ENCODE results near the gene B4GALT5. TPM values are rescaled to one million over a fixed set of nuclear protein-coding genes. Genes with fewer than 3 reads are reported as not detected.

The B4GALT5 gene
- total RNA-seq, 2 experiments from 2014 or later: 28.1 to 30.9 TPM

- DNase-seq: no peak
- ATAC-seq: no peak
- Mint-ChIP-seq H3K27ac (peak overlapping the region; percentile 11), H3K4me1 (peaks cover 51% of the 10 kb centered on the region), H3K4me3 (no peak overlapping the region), H3K36me3 (peaks cover 36% of the 10 kb centered on the region), H3K9me3 (ENCODE audit: low read depth) (no peaks in the 10 kb centered on the region), H3K27me3 (no peaks in the 10 kb centered on the region)
- CTCF ChIA-PET: interaction anchor here (0.7 to 14.7 kb wide), 7 partner anchors 9 to 115 kb away, joined by 3 to 559 read pairs (median 3); no protein-coding TSS in a partner anchor
These were observed 111.1 kb downstream of the B4GALT5 start for GRCh38 chr20:49602345-49603208.

GRCh38 chr20:49601153-49601924 lies 112.3 kb downstream of the B4GALT5 start:
- peak overlapping the region; percentile 60 for H3K27ac Mint-ChIP-seq
- DNase-seq (no peak), ATAC-seq (no peak)
- peaks cover 42% of the 10 kb centered on the region for H3K36me3 Mint-ChIP-seq
- H3K9me3 Mint-ChIP-seq (ENCODE audit: low read depth): peaks cover 2% of the 10 kb centered on the region
- H3K4me3 Mint-ChIP-seq: no peak overlapping the region
- H3K27me3 Mint-ChIP-seq: no peaks in the 10 kb centered on the region
- H3K4me1 Mint-ChIP-seq: peaks cover 58% of the 10 kb centered on the region
- CTCF ChIA-PET: interaction anchor here (1.2 to 14.7 kb wide), 3 partner anchors 10 to 116 kb away, joined by 3 to 559 read pairs (median 13); no protein-coding TSS in a partner anchor

GRCh38 chr20:49599746-49600113 lies 113.9 kb downstream of the B4GALT5 start:
- ATAC-seq (no peak), DNase-seq (no peak)
- no peak overlapping the region for H3K4me3 Mint-ChIP-seq
- H3K9me3 Mint-ChIP-seq (ENCODE audit: low read depth): peaks cover 2% of the 10 kb centered on the region
- H3K27me3 Mint-ChIP-seq: no peaks in the 10 kb centered on the region
- H3K27ac Mint-ChIP-seq: peak overlapping the region; percentile 44
- H3K4me1 Mint-ChIP-seq: peaks cover 64% of the 10 kb centered on the region
- CTCF ChIA-PET: interaction anchor here (2.9 to 14.7 kb wide), 3 partner anchors 9 to 57 kb away, joined by 13 to 559 read pairs (median 90); no protein-coding TSS in a partner anchor
- peaks cover 51% of the 10 kb centered on the region for H3K36me3 Mint-ChIP-seq

GRCh38 chr20:49597825-49598395 lies 115.8 kb downstream of the B4GALT5 start:
- CTCF ChIA-PET: interaction anchor here (6.8 to 7.7 kb wide), 2 partner anchors 11 to 58 kb away, joined by 90 to 141 read pairs; no protein-coding TSS in a partner anchor
- Mint-ChIP-seq H3K27ac (peak overlapping the region; percentile 86), H3K36me3 (peaks cover 49% of the 10 kb centered on the region), H3K27me3 (no peaks in the 10 kb centered on the region), H3K9me3 (ENCODE audit: low read depth) (peaks cover 2% of the 10 kb centered on the region), H3K4me3 (no peak overlapping the region), H3K4me1 (peaks cover 72% of the 10 kb centered on the region)
- ATAC-seq: no peak
- no peak for DNase-seq

- H3K4me1 Mint-ChIP-seq: peaks cover 85% of the 10 kb centered on the region
- no peaks in the 10 kb centered on the region for H3K27me3 Mint-ChIP-seq
- H3K27ac Mint-ChIP-seq: peak overlapping the region; percentile 99
- H3K4me3 Mint-ChIP-seq: peak overlapping the region; percentile 94
- peaks cover 2% of the 10 kb centered on the region for H3K9me3 Mint-ChIP-seq (ENCODE audit: low read depth)
- peak; percentile 59 for ATAC-seq
- peaks cover 47% of the 10 kb centered on the region for H3K36me3 Mint-ChIP-seq
- CTCF ChIA-PET: interaction anchor here (0.7 to 7.7 kb wide), 10 partner anchors 12 to 275 kb away, joined by 3 to 141 read pairs (median 6); no protein-coding TSS in a partner anchor
- peak; percentile 92 for DNase-seq
These were observed 117.7 kb downstream of the B4GALT5 start for GRCh38 chr20:49595811-49596561.

GRCh38 chr20:49595346-49595745 lies 118.3 kb downstream of the B4GALT5 start:
- peak overlapping the region; percentile 94 for H3K4me3 Mint-ChIP-seq

GRCh38 chr20:49594931-49595315 lies 118.8 kb downstream of the B4GALT5 start:
- no peak for DNase-seq
- H3K9me3 Mint-ChIP-seq (ENCODE audit: low read depth): peaks cover 2% of the 10 kb centered on the region
- H3K27ac Mint-ChIP-seq: peak overlapping the region; percentile 99
- H3K27me3 Mint-ChIP-seq: no peaks in the 10 kb centered on the region
- peak overlapping the region; percentile 94 for H3K4me3 Mint-ChIP-seq
- ATAC-seq: peak; percentile 2
- CTCF ChIA-PET: interaction anchor here (1.2 to 7.7 kb wide), 10 partner anchors 9 to 61 kb away, joined by 3 to 141 read pairs (median 6); no protein-coding TSS in a partner anchor
- peaks cover 88% of the 10 kb centered on the region for H3K4me1 Mint-ChIP-seq
- H3K36me3 Mint-ChIP-seq: peaks cover 50% of the 10 kb centered on the region

More at GRCh38 chr20:49595346-49595745, 118.3 kb downstream of the B4GALT5 start:
- H3K36me3 Mint-ChIP-seq: peaks cover 46% of the 10 kb centered on the region
- peaks cover 2% of the 10 kb centered on the region for H3K9me3 Mint-ChIP-seq (ENCODE audit: low read depth)
- peaks cover 87% of the 10 kb centered on the region for H3K4me1 Mint-ChIP-seq
- H3K27me3 Mint-ChIP-seq: no peaks in the 10 kb centered on the region
- DNase-seq (no peak), ATAC-seq (no peak)
- CTCF ChIA-PET: interaction anchor here (0.7 to 7.7 kb wide), 8 partner anchors 13 to 275 kb away, joined by 3 to 141 read pairs (median 6); no protein-coding TSS in a partner anchor
- H3K27ac Mint-ChIP-seq: peak overlapping the region; percentile 99

GRCh38 chr20:49594143-49594930 lies 119.3 kb downstream of the B4GALT5 start:
- ATAC-seq: peak; percentile 66
- Mint-ChIP-seq H3K9me3 (ENCODE audit: low read depth) (peaks cover 2% of the 10 kb centered on the region), H3K4me1 (peaks cover 88% of the 10 kb centered on the region), H3K36me3 (peaks cover 53% of the 10 kb centered on the region), H3K4me3 (peak overlapping the region; percentile 94), H3K27ac (peak overlapping the region; percentile 99), H3K27me3 (no peaks in the 10 kb centered on the region)
- CTCF ChIA-PET: interaction anchor here (1.2 to 7.7 kb wide), 10 partner anchors 10 to 60 kb away, joined by 3 to 141 read pairs (median 6); no protein-coding TSS in a partner anchor
- peak; percentile 96 for DNase-seq

- Mint-ChIP-seq H3K36me3 (peaks cover 55% of the 10 kb centered on the region), H3K9me3 (ENCODE audit: low read depth) (peaks cover 2% of the 10 kb centered on the region), H3K27me3 (no peaks in the 10 kb centered on the region), H3K4me3 (peak overlapping the region; percentile 94), H3K27ac (peak overlapping the region; percentile 99), H3K4me1 (peaks cover 89% of the 10 kb centered on the region)
- DNase-seq (peak; percentile 79), ATAC-seq (no peak)
- CTCF ChIA-PET: interaction anchor here (1.2 to 7.7 kb wide), 9 partner anchors 10 to 59 kb away, joined by 4 to 141 read pairs (median 6); no protein-coding TSS in a partner anchor
These were observed 120.1 kb downstream of the B4GALT5 start for GRCh38 chr20:49593466-49594142.

GRCh38 chr20:49592120-49592519 lies 121.6 kb downstream of the B4GALT5 start:
- CTCF ChIA-PET: interaction anchor here (6.8 to 7.7 kb wide), 2 partner anchors 16 to 52 kb away, joined by 90 to 141 read pairs; no protein-coding TSS in a partner anchor
- peak overlapping the region; percentile 94 for H3K4me3 Mint-ChIP-seq
- peaks cover 42% of the 10 kb centered on the region for H3K36me3 Mint-ChIP-seq

More at GRCh38 chr20:49592120-49592519, 121.6 kb downstream of the B4GALT5 start:
- H3K27me3 Mint-ChIP-seq: no peaks in the 10 kb centered on the region
- no peaks in the 10 kb centered on the region for H3K9me3 Mint-ChIP-seq (ENCODE audit: low read depth)
- H3K4me1 Mint-ChIP-seq: peaks cover 83% of the 10 kb centered on the region
- no peak for ATAC-seq
- DNase-seq: no peak
- H3K27ac Mint-ChIP-seq: peak overlapping the region; percentile 99
